Ovary (tissue), 9 donors: Measurements from ENCODE around the gene LMOD2. TPM values are rescaled to one million over a fixed set of nuclear protein-coding genes. Genes with fewer than 3 reads are reported as not detected.
A peak's percentile ranks its signal among the peaks of the same experiment; 100 is the strongest.

Experiments used
- DNase-seq, 5 donors: peaks; one replicate each; pipeline ENCODE4 v3.0.0-alpha.2; 2019 to 2020
- H3K27ac ChIP-seq, 2 donors: fragments of 200-600 bp; one replicate each; pipeline versions ENCODE4 v1.5.1 to v1.8.0; 2019 to 2022
- H3K27me3 ChIP-seq: fragments of 200-600 bp; one replicate; pipeline ENCODE4 v1.8.0; 2022
- H3K36me3 ChIP-seq: fragments of 200-600 bp; sonication (generic); one replicate; pipeline ENCODE4 v1.5.1; 2019
- H3K4me1 ChIP-seq: one replicate; pipeline ENCODE4 v1.8.1; 2013; ENCODE audit warnings: mild to moderate bottlenecking, moderate library complexity; ENCODE audit not compliant: insufficient read depth
- H3K4me3 ChIP-seq: fragments of 200-600 bp; sonication (generic); one replicate; pipeline ENCODE4 v1.5.1; 2017
- H3K9me3 ChIP-seq, 2 donors: fragments of 200-600 bp in 1 of 2; sonication (generic) in 1 of 2; one replicate each; pipeline versions ENCODE4 v1.5.1 to v1.8.1; 2013 to 2019; ENCODE audit warnings: mild to moderate bottlenecking in 1 of 2, moderate library complexity in 1 of 2
- EP300 ChIP-seq: sonication (generic); formaldehyde crosslinking; IDR thresholded peaks from one replicate; pipeline ENCODE4 v1.6.1; 2017; ENCODE audit warnings: antibody characterized with exemption
- POLR2A ChIP-seq: fragments of 450-650 bp; IDR thresholded peaks from one replicate; pipeline ENCODE4 v1.6.1; 2017; ENCODE audit warnings: antibody characterized with exemption, mild to moderate bottlenecking, moderate library complexity
- WGBS, 3 donors: extraction: QIAGEN DNeasy Blood & Tissue Kit in 1 of 3; methylation state at CpG; one replicate each; pipeline versions ENCODE4 v1.1.5 to v1.1.7; 2013 to 2017; 5-methylcytosine and 5-hydroxymethylcytosine counted together
- intact Hi-C, 4 donors: fragments of 100-400 bp; cut with DNase I; formaldehyde crosslinking; loops; one replicate each; pipeline versions ENCODE4 v1.11.0 to v1.15.1; 2022 to 2023
- polyA plus RNA-seq, 2 donors: library from polyadenylated mRNA; stranded (reverse); fragments of 200-250 nt in 1 of 2; fragments of 350-450 nt in 1 of 2; fragmentation: Illumina TruSeq in 1 of 2; extraction: RNeasy Lipid Tissue Mini Kit (QIAGEN cat#74804) in 1 of 2; gene quantifications; one replicate each; pipeline ENCODE4 v1.2.3, GENCODE V29; 2013 to 2014
- total RNA-seq, 7 donors: library from RNA; depleted of rRNA in 2 of 7; stranded (reverse); fragments of >200 nt in 2 of 7; fragmentation: NEBNext Ultra II Directional in 3 of 7; extraction: Animal tissue kit (Norgen Biotek cat#: 25700) in 3 of 7; gene quantifications; one replicate each; pipeline versions ENCODE4 v1.1.0 to v1.2.4, GENCODE V29; 2016 to 2023
- TF ChIP-seq, protein P1 (sequence below), 3 donors: fragments of 450-650 bp in 2 of 3; fragments of 200-600 bp in 1 of 3; IDR thresholded peaks; one replicate each; pipeline versions ENCODE4 v1.5.1 to v1.8.0; 2016 to 2022; ENCODE audit warnings: antibody characterized with exemption in 3 of 3, mild to moderate bottlenecking in 1 of 3
- donor health status: DM: no; HTN: no; CAD: no; lungs with moderate emphysema.
- donor health status: DM: no; HTN: no; CAD: no.
- donor health status: Bipolar disorder and iron deficiency.
- donor health status: DM: yes; HTN: yes; CAD: no.
- donor health status: DM: no; HTN: no; CAD: no.
- donor health status: DM: yes; HTN: yes; CAD: no.

Gene LMOD2
- total and polyA plus RNA-seq, 9 donors = 0.07 to 0.15 TPM; not detected in 7

DNA sequence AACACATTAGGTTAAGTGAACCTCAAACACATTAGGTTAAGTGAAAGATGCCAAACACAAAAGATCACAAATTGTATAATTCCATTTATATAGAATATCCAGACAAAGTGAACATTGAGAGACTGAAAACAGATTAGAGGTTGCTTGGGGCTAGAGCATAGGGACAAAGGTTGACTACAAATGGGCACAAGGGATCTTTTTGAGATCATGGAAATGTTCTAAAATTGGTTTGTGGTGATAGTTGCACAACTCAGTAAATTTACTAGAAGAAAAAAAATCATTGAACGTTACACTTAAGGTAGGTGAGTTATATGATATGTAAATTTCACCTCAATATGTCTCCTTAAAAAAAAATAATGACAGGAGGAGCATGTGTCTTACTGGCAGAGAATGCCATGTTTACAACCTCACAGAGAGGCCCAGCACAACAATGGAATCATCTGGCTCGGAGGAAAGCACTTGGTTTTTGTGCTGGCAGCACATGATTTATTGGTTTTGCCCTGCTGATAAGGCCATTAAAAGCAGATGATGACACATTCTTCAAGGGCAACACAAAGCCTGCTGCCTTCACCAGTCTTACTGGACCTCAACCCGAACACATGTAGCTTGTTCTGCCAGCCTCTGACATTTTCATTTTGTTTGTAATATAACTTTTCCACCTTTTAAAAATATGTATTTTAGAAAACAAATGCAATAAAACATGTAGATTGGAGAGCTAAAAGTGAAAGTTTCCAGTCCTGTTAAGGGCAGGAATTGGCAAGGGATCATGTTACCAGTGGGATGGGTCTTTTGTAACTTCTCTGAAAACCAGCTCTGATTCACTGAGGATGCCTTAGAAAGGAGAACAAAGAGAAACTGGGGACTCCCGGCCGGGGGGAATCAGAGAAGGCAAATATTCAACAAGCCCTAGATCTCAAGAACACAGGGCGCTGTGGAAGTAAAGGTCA lies 11.9 kb upstream of the LMOD2 start:
- Histone ChIP-seq H3K9me3 (no peaks in the 10 kb centered on the region), H3K27me3 (no peaks in the 10 kb centered on the region), H3K36me3 (no peaks in the 10 kb centered on the region), H3K4me1 (peaks cover 10% of the 10 kb centered on the region), H3K4me3 (peak overlapping the region; percentile 4), H3K27ac (no peak overlapping the region)
- peak in 2 of 5 donors; percentile 16 to 25 for DNase-seq
- TF ChIP-seq POLR2A = no peak
- no peak for TF ChIP-seq EP300
- TF ChIP-seq, protein P1, sequence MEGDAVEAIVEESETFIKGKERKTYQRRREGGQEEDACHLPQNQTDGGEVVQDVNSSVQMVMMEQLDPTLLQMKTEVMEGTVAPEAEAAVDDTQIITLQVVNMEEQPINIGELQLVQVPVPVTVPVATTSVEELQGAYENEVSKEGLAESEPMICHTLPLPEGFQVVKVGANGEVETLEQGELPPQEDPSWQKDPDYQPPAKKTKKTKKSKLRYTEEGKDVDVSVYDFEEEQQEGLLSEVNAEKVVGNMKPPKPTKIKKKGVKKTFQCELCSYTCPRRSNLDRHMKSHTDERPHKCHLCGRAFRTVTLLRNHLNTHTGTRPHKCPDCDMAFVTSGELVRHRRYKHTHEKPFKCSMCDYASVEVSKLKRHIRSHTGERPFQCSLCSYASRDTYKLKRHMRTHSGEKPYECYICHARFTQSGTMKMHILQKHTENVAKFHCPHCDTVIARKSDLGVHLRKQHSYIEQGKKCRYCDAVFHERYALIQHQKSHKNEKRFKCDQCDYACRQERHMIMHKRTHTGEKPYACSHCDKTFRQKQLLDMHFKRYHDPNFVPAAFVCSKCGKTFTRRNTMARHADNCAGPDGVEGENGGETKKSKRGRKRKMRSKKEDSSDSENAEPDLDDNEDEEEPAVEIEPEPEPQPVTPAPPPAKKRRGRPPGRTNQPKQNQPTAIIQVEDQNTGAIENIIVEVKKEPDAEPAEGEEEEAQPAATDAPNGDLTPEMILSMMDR (IDR thresholded peaks at IDR 0.05) = no peak
- intact Hi-C loops = no loop called here
- WGBS, 3 donors = 14 to 18% (median 14%) methylated on average over 6 of the region's 6 CpGs

DNA sequence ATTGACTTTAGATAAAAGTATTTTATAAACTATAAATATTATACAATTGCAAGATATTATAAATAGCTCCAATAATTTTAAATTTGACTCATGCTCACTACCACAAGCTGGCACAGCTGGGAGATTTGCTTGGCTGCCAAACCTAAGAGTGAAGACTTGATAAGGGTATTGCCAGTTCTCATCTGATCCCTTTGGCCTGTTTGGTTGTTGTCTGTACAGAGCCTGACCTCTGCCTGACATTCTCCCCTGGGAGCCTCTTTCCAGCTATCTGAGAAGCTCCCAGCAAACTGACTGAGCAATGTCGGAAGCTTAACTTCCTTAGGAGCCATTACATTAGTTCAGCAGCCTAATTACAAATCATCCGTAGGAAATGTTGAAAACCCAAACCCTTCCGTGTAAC lies 10.2 kb upstream of the LMOD2 start:
- 42 to 62% (median 49%) methylated on average over 3 of the region's 3 CpGs for WGBS, 3 donors
- intact Hi-C loops = no loop called here
- DNase-seq = no peak

DNA sequence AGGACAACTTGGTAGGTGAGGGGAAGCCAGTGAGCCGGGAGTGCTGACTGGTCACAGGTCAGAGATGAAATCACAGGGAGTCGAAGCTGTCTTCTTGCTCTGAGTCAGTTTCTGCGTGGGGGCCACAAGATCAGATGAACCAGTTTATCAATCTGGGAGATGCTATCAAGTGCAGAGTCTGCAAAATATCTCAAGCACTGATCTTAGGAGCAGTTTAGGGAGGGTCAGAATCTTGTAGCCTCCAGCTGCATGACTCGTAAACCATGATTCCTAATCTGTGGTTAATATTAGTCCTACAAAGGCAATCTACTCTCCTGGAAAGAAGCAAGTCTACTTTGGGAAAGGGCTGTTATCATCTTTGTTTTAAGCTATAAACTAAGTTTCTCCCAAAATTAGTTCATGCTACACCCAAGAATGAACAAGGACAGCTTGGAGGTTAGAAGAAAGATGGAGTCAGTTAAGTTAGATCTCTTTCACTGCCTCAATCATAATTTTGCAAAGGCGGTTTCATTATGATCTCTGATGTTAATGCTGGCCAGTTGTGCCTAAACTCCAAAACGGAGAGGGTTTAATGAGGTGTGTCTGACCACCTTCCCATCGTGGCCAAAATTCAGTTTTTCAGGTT lies 8.4 kb upstream of the LMOD2 start:
- intact Hi-C loops = no loop called here
- TF ChIP-seq, protein P1 (IDR thresholded peaks at IDR 0.05) = no peak
- no peak for TF ChIP-seq EP300
- no peak for TF ChIP-seq POLR2A
- no peaks in the 10 kb centered on the region for H3K27me3 ChIP-seq
- 88% methylated on average over 7 of the region's 7 CpGs for WGBS, 3 donors
- H3K9me3 ChIP-seq = no peaks in the 10 kb centered on the region
- no peaks in the 10 kb centered on the region for H3K36me3 ChIP-seq
- no peak overlapping the region for H3K4me3 ChIP-seq
- no peak overlapping the region for H3K27ac ChIP-seq
- no peak for DNase-seq
- H3K4me1 ChIP-seq = peaks cover 10% of the 10 kb centered on the region

More for the DNA sequence above, 10.2 kb upstream of the LMOD2 start:
- Histone ChIP-seq H3K4me1 (peaks cover 10% of the 10 kb centered on the region), H3K9me3 (no peaks in the 10 kb centered on the region), H3K27me3 (no peaks in the 10 kb centered on the region), H3K27ac (no peak overlapping the region), H3K36me3 (no peaks in the 10 kb centered on the region), H3K4me3 (no peak overlapping the region)
- no peak for TF ChIP-seq POLR2A
- TF ChIP-seq EP300 = no peak
- TF ChIP-seq, protein P1 (IDR thresholded peaks at IDR 0.05) = no peak

DNA sequence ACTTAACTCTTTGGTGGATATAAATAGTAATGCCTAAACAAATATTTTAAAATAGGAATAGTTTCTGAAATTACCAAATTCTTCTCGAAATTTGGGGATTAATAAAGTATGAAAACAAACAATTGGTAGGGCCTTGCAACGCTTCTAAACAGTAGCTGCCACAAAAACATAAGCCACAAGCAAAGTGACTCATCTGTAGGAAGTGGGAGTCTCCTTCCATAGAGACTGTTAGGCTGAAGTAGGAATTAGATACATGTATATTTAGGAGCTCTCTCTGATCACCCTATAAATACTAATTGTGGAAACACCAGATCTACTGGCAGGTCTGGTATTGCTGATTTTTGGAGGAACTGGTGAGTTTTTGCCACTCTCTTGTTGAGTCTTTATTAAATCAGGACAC lies 5.7 kb upstream of the LMOD2 start:
- DNase-seq = no peak
- H3K4me3 ChIP-seq = no peak overlapping the region
- H3K27ac ChIP-seq = no peak overlapping the region
- peaks cover 4% of the 10 kb centered on the region for H3K4me1 ChIP-seq
- no peaks in the 10 kb centered on the region for H3K9me3 ChIP-seq
- TF ChIP-seq, protein P1 (IDR thresholded peaks at IDR 0.05) = no peak
- TF ChIP-seq POLR2A (no peak), EP300 (no peak)
- no peaks in the 10 kb centered on the region for H3K36me3 ChIP-seq
- no peaks in the 10 kb centered on the region for H3K27me3 ChIP-seq
- intact Hi-C loops = no loop called here
- WGBS, 3 donors = 47 to 74% (median 47%) methylated on average over 2 of the region's 2 CpGs
